Measurements from ENCODE around the gene DYNC1I2. TPM values are rescaled to one million over a fixed set of nuclear protein-coding genes. Genes with fewer than 3 reads are reported as not detected.

The DYNC1I2 gene
- 10 to 100 TPM; 26.7 to 36.4 (median 30.2) TPM for total RNA-seq
- total RNA-seq (2013) = 72.8 TPM

DNA sequence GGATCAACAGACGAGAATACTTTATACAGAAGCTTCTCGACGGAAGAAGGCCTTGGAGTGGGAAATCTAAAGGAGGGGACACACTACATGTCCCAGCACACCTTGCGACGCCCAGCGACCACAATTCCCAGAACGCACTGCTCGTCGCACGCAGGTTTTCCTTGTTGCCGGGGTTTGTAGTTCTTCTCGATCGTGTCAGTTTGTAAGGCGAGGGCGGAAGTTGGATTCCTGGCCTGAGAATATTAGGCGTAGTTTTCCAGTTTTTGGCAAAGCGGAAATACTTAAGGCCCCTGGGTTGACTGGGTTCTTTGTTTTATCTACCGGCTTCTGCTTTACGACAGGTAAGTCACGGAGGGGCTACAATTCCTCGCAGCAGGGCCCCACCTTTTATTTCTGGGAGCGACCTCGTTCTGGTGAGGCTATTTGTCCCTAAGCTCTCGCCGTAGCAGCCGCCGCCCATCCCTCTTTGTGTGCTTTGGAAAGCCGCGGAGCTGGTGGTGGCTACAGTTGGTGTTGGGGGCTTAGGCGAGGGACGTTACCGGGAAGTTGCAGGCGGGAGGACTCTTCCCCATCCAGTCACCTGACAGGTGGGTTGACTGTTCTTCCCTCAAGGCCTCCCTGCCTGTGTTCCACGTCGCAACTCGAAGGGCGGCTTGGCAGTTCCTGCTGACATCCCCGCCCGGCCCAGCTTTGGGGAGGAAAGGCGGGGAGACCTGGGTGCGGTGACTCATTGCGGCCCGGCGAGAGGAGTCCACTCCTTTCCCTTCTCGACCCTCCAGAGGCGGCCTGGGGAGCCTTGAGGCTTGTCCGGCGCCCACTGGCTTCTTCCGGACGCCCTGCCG lies at the start of gene DYNC1I2:
Gene DYNC1I2, plus strand, starts transcription at position 183 of the 842 bp plus-strand sequence. CDS start 2,687 bp downstream, outside the sequence.
- Histone ChIP-seq H3K9me3 (ENCODE audit: control insufficient read depth, insufficient read depth, low read length) (no peaks in the 10 kb centered on the region), H3K27me3 (ENCODE audit: control insufficient read depth, insufficient read depth, low read length) (no peaks in the 10 kb centered on the region), H3K4me1 (ENCODE audit: control insufficient read depth, insufficient read depth, low read length) (peaks cover 7% of the 10 kb centered on the region), H3K4me3 (ENCODE audit: low read length) (peak within 1 kb of the TSS; percentile 95), H3K36me3 (ENCODE audit: control insufficient read depth, insufficient read depth, low read length) (peaks cover 9% of the 10 kb centered on the region), H3K27ac (ENCODE audit: low read length) (peak within 1 kb of the TSS; percentile 62)
- intact Hi-C loops (cut with micrococcal nuclease) = loop anchor here (2.0 kb wide), 1 partner anchor 407 kb away; no protein-coding TSS in a partner anchor
- Mint-ChIP-seq H3K4me3 (peak within 1 kb of the TSS; percentile 96), H3K9me3 (no peaks in the 10 kb centered on the region), H3K27ac (peak within 1 kb of the TSS; percentile 85 to 96), H3K27me3 (ENCODE audit: low read depth in 2 of 2) (peaks cover 5 to 7% of the 10 kb centered on the region in 2 donors), H3K4me1 (peaks cover 22 to 24% of the 10 kb centered on the region in 2 donors), H3K36me3 (no peaks in the 10 kb centered on the region)
- DNase-seq (peak; percentile 56 to 85), ATAC-seq (peak; percentile 70 to 83 (median 74))
- 1% methylated on average over 51 of the region's 51 CpGs for WGBS (ENCODE audit: insufficient coverage)
- TF ChIP-seq, protein P1, sequence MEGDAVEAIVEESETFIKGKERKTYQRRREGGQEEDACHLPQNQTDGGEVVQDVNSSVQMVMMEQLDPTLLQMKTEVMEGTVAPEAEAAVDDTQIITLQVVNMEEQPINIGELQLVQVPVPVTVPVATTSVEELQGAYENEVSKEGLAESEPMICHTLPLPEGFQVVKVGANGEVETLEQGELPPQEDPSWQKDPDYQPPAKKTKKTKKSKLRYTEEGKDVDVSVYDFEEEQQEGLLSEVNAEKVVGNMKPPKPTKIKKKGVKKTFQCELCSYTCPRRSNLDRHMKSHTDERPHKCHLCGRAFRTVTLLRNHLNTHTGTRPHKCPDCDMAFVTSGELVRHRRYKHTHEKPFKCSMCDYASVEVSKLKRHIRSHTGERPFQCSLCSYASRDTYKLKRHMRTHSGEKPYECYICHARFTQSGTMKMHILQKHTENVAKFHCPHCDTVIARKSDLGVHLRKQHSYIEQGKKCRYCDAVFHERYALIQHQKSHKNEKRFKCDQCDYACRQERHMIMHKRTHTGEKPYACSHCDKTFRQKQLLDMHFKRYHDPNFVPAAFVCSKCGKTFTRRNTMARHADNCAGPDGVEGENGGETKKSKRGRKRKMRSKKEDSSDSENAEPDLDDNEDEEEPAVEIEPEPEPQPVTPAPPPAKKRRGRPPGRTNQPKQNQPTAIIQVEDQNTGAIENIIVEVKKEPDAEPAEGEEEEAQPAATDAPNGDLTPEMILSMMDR (IDR thresholded peaks at IDR 0.05) = no peak

DNA sequence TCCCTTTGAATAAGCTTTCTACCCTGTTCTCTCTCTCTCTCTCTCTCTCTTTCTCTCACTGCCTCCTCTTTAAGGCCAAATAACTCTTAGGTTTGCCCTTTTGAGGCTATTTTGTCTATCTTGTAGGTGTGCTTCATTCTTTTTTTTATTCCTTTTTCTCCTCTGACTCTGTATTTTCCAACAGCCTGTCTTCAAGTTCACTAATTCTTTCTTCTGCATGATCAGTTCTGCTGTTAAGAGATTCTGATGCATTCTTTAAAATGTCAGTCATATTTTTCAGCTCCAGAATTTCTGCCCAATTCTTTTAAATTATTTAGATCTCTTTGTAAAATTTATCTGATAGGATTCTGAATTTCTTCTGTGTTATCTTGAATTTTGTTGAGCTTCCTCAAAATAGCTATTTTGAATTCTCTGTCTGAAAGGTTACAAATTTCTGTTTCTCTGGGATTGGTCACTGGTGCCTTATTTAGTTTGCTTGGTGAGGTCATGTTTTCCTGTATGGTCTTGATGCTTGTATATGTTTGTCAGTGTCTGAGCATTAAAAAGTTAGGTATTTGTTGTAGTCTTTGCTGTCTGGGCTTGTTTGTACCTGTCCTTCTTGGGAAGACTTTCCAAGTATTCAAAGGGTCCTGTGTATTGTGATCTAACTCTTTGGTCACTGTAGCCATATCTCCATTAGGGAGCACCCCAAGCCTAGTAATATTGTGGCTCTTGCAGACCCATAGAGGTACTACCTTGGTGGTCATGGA lies 35.4 kb upstream of the DYNC1I2 start:
- no peaks in the 10 kb centered on the region for H3K9me3 ChIP-seq (ENCODE audit: control insufficient read depth, insufficient read depth, low read length)
- H3K9me3 Mint-ChIP-seq = peaks cover 4% of the 10 kb centered on the region in 2 donors
- H3K27ac Mint-ChIP-seq = no peak overlapping the region
- no peak overlapping the region for H3K27ac ChIP-seq (ENCODE audit: low read length)
- H3K27me3 ChIP-seq (ENCODE audit: control insufficient read depth, insufficient read depth, low read length) = no peaks in the 10 kb centered on the region
- peaks cover 12% of the 10 kb centered on the region for H3K36me3 Mint-ChIP-seq
- no peaks in the 10 kb centered on the region for H3K4me1 ChIP-seq (ENCODE audit: control insufficient read depth, insufficient read depth, low read length)
- no peak overlapping the region for H3K4me3 ChIP-seq (ENCODE audit: low read length)
- DNase-seq = no peak
- peaks cover 24 to 59% of the 10 kb centered on the region in 2 donors for H3K27me3 Mint-ChIP-seq (ENCODE audit: low read depth in 2 of 2)
- intact Hi-C loops (cut with micrococcal nuclease) = no loop called here
- H3K36me3 ChIP-seq (ENCODE audit: control insufficient read depth, insufficient read depth, low read length) = no peaks in the 10 kb centered on the region
- TF ChIP-seq, protein P1 (IDR thresholded peaks at IDR 0.05) = no peak
- no peak overlapping the region for H3K4me3 Mint-ChIP-seq
- no peaks in the 10 kb centered on the region for H3K4me1 Mint-ChIP-seq
- no peak for ATAC-seq

DNA sequence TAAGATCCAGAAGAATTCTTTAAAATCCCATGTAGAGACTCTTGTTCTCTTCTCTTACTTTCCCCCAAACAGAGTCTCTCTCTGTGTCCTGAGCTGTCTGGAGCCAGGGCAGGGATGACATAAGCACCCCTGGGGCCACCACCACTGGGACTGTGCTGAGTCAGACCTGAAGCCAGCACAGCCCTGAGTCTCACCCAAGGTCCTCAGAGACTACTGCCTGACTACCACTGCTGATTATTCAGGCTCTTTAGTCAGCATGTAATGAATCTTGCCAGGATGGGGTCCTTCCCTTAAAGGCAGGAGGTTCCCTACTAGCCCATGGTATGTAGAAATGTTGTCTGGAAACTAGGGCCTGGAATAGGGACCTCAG lies 34.9 kb upstream of the DYNC1I2 start:
- peaks cover 12% of the 10 kb centered on the region for H3K36me3 Mint-ChIP-seq
- TF ChIP-seq, protein P1 (IDR thresholded peaks at IDR 0.05) = no peak
- no peaks in the 10 kb centered on the region for H3K9me3 ChIP-seq (ENCODE audit: control insufficient read depth, insufficient read depth, low read length)
- no peaks in the 10 kb centered on the region for H3K27me3 ChIP-seq (ENCODE audit: control insufficient read depth, insufficient read depth, low read length)
- H3K36me3 ChIP-seq (ENCODE audit: control insufficient read depth, insufficient read depth, low read length) = no peaks in the 10 kb centered on the region
- H3K4me1 Mint-ChIP-seq = no peaks in the 10 kb centered on the region
- peaks cover 4% of the 10 kb centered on the region in 2 donors for H3K9me3 Mint-ChIP-seq
- no peak overlapping the region for H3K4me3 ChIP-seq (ENCODE audit: low read length)
- ATAC-seq = no peak
- DNase-seq = no peak
- no peaks in the 10 kb centered on the region for H3K4me1 ChIP-seq (ENCODE audit: control insufficient read depth, insufficient read depth, low read length)
- H3K27ac ChIP-seq (ENCODE audit: low read length) = no peak overlapping the region
- intact Hi-C loops (cut with micrococcal nuclease) = no loop called here
- peaks cover 27 to 64% of the 10 kb centered on the region in 2 donors for H3K27me3 Mint-ChIP-seq (ENCODE audit: low read depth in 2 of 2)
- H3K4me3 Mint-ChIP-seq = no peak overlapping the region
- no peak overlapping the region for H3K27ac Mint-ChIP-seq
